ENCODE data around the gene TRPC1.

DNA sequence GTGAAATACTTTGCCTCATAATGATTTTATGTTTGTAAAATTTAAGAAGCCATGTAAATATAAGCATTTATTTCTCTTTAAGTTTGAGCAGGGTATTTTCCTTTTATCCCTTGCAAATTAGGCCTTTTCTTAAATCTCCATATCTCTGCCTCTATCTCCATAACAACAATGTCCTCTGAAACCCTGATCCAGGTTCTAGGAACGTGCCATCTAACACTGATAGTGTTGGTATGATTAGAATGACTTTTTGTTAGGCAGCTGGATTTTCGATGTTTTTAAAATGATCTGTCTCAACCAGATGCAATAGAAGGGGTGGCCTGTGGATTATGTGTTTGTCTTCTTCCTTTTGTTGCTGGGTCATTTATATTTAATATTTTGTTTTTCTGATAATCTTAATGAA is 77.9 kb downstream of the TRPC1 start:
- TF ChIP-seq, protein P1, sequence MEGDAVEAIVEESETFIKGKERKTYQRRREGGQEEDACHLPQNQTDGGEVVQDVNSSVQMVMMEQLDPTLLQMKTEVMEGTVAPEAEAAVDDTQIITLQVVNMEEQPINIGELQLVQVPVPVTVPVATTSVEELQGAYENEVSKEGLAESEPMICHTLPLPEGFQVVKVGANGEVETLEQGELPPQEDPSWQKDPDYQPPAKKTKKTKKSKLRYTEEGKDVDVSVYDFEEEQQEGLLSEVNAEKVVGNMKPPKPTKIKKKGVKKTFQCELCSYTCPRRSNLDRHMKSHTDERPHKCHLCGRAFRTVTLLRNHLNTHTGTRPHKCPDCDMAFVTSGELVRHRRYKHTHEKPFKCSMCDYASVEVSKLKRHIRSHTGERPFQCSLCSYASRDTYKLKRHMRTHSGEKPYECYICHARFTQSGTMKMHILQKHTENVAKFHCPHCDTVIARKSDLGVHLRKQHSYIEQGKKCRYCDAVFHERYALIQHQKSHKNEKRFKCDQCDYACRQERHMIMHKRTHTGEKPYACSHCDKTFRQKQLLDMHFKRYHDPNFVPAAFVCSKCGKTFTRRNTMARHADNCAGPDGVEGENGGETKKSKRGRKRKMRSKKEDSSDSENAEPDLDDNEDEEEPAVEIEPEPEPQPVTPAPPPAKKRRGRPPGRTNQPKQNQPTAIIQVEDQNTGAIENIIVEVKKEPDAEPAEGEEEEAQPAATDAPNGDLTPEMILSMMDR (tag by site-specific recombination; IDR thresholded peaks at IDR 0.05) = no peak
- TF ChIP-seq TCF7L2 (IDR thresholded peaks at IDR 0.05; ENCODE audit: borderline replicate concordance, low read depth, low read length) = no peak
- TF ChIP-seq, protein P2, sequence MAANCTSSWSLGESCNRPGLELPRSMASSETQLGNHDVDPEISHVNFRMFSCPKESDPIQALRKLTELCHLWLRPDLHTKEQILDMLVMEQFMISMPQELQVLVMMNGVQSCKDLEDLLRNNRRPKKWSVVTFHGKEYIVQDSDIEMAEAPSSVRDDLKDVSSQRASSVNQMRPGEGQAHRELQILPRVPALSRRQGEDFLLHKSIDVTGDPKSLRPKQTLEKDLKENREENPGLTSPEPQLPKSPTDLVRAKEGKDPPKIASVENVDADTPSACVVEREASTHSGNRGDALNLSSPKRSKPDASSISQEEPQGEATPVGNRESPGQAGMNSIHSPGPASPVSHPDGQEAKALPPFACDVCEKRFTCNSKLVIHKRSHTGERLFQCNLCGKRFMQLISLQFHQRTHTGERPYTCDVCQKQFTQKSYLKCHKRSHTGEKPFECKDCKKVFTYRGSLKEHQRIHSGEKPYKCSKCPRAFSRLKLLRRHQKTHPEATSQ (tag by site-specific recombination; IDR thresholded peaks at IDR 0.05) = no peak
- no peak for TF ChIP-seq ZNF561 (tag by site-specific recombination; IDR thresholded peaks at IDR 0.05; ENCODE audit: borderline replicate concordance)
- TF ChIP-seq ZNF335 (tag by site-specific recombination; conservative IDR thresholded peaks at IDR 0.05) = no peak
- no peak for TF ChIP-seq ZNF324 (tag by site-specific recombination; IDR thresholded peaks at IDR 0.05)
- no peak for TF ChIP-seq YY1 (tag by site-specific recombination; IDR thresholded peaks at IDR 0.05)
- no peak for TF ChIP-seq ZNF24 (tag by site-specific recombination; IDR thresholded peaks at IDR 0.05)
- TF ChIP-seq, protein P3, sequence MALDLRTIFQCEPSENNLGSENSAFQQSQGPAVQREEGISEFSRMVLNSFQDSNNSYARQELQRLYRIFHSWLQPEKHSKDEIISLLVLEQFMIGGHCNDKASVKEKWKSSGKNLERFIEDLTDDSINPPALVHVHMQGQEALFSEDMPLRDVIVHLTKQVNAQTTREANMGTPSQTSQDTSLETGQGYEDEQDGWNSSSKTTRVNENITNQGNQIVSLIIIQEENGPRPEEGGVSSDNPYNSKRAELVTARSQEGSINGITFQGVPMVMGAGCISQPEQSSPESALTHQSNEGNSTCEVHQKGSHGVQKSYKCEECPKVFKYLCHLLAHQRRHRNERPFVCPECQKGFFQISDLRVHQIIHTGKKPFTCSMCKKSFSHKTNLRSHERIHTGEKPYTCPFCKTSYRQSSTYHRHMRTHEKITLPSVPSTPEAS (tag by site-specific recombination; IDR thresholded peaks at IDR 0.05) = no peak
